ENCODE data around the gene SLC5A6. TPM values are rescaled to one million over a fixed set of nuclear protein-coding genes. Genes with fewer than 3 reads are reported as not detected.

SLC5A6 gene
- polyA plus RNA-seq, 1 donor from 2014 or later = 64.3 TPM

- Histone ChIP-seq H3K79me2 (replicated peaks; ENCODE audit: insufficient read depth, low read length) (no peaks in the 10 kb centered on the region), H3K27ac (ENCODE audit: low read length) (no peak overlapping the region), H3K4me3 (ENCODE audit: low read length) (no peak overlapping the region), H3K4me2 (ENCODE audit: low read length) (no peak overlapping the region), H3K36me3 (ENCODE audit: insufficient read depth, low read length) (no peaks in the 10 kb centered on the region), H3K9ac (ENCODE audit: low read length) (no peak overlapping the region), H4K20me1 (ENCODE audit: insufficient read depth) (no peaks in the 10 kb centered on the region), H3K9me3 (ENCODE audit: low read length) (no peaks in the 10 kb centered on the region), H3K27me3 (ENCODE audit: insufficient read depth, low read depth, low read length) (peaks cover 17% of the 10 kb centered on the region), H3F3A (ENCODE audit: insufficient read depth, low read length, poor library complexity, severe bottlenecking) (no peaks in the 10 kb centered on the region), H3K9me2 (ENCODE audit: insufficient read depth, low read length) (no peaks in the 10 kb centered on the region), H2AFZ (ENCODE audit: low read depth, low read length) (no peak overlapping the region)
- TF ChIP-seq TAF1 (IDR thresholded peaks at IDR 0.05; ENCODE audit: low read depth) = no peak
- no peak for TF ChIP-seq SMC3 (conservative IDR thresholded peaks at IDR 0.05; ENCODE audit: poor library complexity)
- TF ChIP-seq POLR2AphosphoS5 (IDR thresholded peaks at IDR 0.05) = no peak
- no peak for TF ChIP-seq EP300 (conservative IDR thresholded peaks at IDR 0.05; ENCODE audit: poor library complexity, severe bottlenecking)
- TF ChIP-seq EZH2 (IDR thresholded peaks at IDR 0.05; ENCODE audit: borderline replicate concordance, insufficient read depth, low read length, poor library complexity, severe bottlenecking) = no peak
- TF ChIP-seq, protein P1, sequence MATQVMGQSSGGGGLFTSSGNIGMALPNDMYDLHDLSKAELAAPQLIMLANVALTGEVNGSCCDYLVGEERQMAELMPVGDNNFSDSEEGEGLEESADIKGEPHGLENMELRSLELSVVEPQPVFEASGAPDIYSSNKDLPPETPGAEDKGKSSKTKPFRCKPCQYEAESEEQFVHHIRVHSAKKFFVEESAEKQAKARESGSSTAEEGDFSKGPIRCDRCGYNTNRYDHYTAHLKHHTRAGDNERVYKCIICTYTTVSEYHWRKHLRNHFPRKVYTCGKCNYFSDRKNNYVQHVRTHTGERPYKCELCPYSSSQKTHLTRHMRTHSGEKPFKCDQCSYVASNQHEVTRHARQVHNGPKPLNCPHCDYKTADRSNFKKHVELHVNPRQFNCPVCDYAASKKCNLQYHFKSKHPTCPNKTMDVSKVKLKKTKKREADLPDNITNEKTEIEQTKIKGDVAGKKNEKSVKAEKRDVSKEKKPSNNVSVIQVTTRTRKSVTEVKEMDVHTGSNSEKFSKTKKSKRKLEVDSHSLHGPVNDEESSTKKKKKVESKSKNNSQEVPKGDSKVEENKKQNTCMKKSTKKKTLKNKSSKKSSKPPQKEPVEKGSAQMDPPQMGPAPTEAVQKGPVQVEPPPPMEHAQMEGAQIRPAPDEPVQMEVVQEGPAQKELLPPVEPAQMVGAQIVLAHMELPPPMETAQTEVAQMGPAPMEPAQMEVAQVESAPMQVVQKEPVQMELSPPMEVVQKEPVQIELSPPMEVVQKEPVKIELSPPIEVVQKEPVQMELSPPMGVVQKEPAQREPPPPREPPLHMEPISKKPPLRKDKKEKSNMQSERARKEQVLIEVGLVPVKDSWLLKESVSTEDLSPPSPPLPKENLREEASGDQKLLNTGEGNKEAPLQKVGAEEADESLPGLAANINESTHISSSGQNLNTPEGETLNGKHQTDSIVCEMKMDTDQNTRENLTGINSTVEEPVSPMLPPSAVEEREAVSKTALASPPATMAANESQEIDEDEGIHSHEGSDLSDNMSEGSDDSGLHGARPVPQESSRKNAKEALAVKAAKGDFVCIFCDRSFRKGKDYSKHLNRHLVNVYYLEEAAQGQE (IDR thresholded peaks at IDR 0.05; ENCODE audit: borderline replicate concordance) = no peak
- TF ChIP-seq, protein P2, sequence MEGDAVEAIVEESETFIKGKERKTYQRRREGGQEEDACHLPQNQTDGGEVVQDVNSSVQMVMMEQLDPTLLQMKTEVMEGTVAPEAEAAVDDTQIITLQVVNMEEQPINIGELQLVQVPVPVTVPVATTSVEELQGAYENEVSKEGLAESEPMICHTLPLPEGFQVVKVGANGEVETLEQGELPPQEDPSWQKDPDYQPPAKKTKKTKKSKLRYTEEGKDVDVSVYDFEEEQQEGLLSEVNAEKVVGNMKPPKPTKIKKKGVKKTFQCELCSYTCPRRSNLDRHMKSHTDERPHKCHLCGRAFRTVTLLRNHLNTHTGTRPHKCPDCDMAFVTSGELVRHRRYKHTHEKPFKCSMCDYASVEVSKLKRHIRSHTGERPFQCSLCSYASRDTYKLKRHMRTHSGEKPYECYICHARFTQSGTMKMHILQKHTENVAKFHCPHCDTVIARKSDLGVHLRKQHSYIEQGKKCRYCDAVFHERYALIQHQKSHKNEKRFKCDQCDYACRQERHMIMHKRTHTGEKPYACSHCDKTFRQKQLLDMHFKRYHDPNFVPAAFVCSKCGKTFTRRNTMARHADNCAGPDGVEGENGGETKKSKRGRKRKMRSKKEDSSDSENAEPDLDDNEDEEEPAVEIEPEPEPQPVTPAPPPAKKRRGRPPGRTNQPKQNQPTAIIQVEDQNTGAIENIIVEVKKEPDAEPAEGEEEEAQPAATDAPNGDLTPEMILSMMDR (IDR thresholded peaks at IDR 0.05; ENCODE audit: poor library complexity, severe bottlenecking) = no peak
- TF ChIP-seq RAD21 (conservative IDR thresholded peaks at IDR 0.05) = no peak
- TF ChIP-seq MXI1 (conservative IDR thresholded peaks at IDR 0.05; ENCODE audit: poor library complexity, severe bottlenecking) = no peak
Observed at GRCh38 chr2:27255660-27256059, 43.6 kb upstream of the SLC5A6 start.

- TF ChIP-seq EP300 (conservative IDR thresholded peaks at IDR 0.05; ENCODE audit: poor library complexity, severe bottlenecking) (no peak), POLR2AphosphoS5 (IDR thresholded peaks at IDR 0.05) (no peak), MXI1 (conservative IDR thresholded peaks at IDR 0.05; ENCODE audit: poor library complexity, severe bottlenecking) (no peak), TAF1 (IDR thresholded peaks at IDR 0.05; ENCODE audit: low read depth) (no peak), SMC3 (conservative IDR thresholded peaks at IDR 0.05; ENCODE audit: poor library complexity) (no peak), EZH2 (IDR thresholded peaks at IDR 0.05; ENCODE audit: borderline replicate concordance, insufficient read depth, low read length, poor library complexity, severe bottlenecking) (no peak), RAD21 (conservative IDR thresholded peaks at IDR 0.05) (no peak)
- TF ChIP-seq, protein P1 (IDR thresholded peaks at IDR 0.05; ENCODE audit: borderline replicate concordance) = no peak
- TF ChIP-seq, protein P2 (IDR thresholded peaks at IDR 0.05; ENCODE audit: poor library complexity, severe bottlenecking) = no peak
- no peak overlapping the region for H3K4me2 ChIP-seq (ENCODE audit: low read length)
- H3K9ac ChIP-seq (ENCODE audit: low read length) = no peak overlapping the region
- no peaks in the 10 kb centered on the region for H3K9me2 ChIP-seq (ENCODE audit: insufficient read depth, low read length)
- no peak overlapping the region for H3K27ac ChIP-seq (ENCODE audit: low read length)
- H3F3A ChIP-seq (ENCODE audit: insufficient read depth, low read length, poor library complexity, severe bottlenecking) = no peaks in the 10 kb centered on the region
- no peaks in the 10 kb centered on the region for H3K9me3 ChIP-seq (ENCODE audit: low read length)
- H4K20me1 ChIP-seq (ENCODE audit: insufficient read depth) = no peaks in the 10 kb centered on the region
- H2AFZ ChIP-seq (ENCODE audit: low read depth, low read length) = no peak overlapping the region
- H3K36me3 ChIP-seq (ENCODE audit: insufficient read depth, low read length) = no peaks in the 10 kb centered on the region
- H3K4me3 ChIP-seq (ENCODE audit: low read length) = no peak overlapping the region
- H3K27me3 ChIP-seq (ENCODE audit: insufficient read depth, low read depth, low read length) = peaks cover 14% of the 10 kb centered on the region
- H3K79me2 ChIP-seq (replicated peaks; ENCODE audit: insufficient read depth, low read length) = no peaks in the 10 kb centered on the region
Observed at GRCh38 chr2:27255187-27255586, 43.1 kb upstream of the SLC5A6 start.
